ENCODE results near the gene CLEC1A. TPM values are rescaled to one million over a fixed set of nuclear protein-coding genes. Genes with fewer than 3 reads are reported as not detected.

CLEC1A gene
- total RNA-seq, 1 donor from 2014 or later, result 2.4 TPM

DNA sequence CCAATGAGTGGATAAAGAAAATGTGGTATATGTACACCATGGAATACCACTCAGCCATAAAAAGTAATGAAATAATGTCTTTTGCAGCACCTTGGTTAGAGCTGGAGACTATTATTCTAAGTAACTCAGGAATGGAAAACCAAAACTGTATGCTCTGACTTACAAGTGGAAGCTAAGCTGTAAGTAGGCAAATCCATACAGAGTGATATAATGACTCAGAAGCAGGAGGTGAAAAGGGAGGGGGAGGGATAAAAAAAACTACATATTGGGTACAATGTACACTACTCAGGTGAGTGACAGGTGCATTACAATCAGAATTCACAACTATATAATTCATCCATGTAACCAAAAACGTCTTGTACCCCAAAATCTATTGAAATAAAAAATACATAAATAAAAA, 15.1 kb upstream of the CLEC1A start:
- H3K4me3 ChIP-seq, result no peak overlapping the region
- no peak overlapping the region for H3K27ac ChIP-seq (replicated peaks)
- peaks cover 4% of the 10 kb centered on the region for H3K9me3 ChIP-seq (replicated peaks)
- TF ChIP-seq CTCF (IDR thresholded peaks at IDR 0.05; ENCODE audit: borderline replicate concordance), result no peak
- no peak for DNase-seq
- H3K4me1 ChIP-seq, result no peaks in the 10 kb centered on the region
- no peaks in the 10 kb centered on the region for H3K27me3 ChIP-seq (ENCODE audit: low read depth)
- intact Hi-C loops (cut with micrococcal nuclease), result no loop called here
- H3K36me3 ChIP-seq, result no peaks in the 10 kb centered on the region

DNA sequence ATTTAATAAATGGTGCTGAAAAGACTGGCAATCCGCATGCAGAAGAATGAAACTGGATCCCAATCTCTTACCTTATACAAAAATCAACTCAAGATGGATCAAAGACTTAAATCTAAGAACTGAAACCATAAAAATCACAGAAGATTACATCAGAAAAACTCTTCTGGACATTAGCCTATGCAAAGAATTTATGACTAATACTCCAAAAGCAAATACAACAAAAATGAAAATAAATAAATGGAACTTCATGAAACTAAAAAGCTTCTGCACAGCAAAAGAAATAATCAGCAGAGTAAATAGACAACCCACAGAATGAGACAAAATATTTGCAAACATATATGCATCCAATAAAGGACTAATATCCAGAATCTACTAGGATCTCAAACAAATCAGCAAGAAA, 14.3 kb upstream of the CLEC1A start:
- no peak for TF ChIP-seq CTCF (IDR thresholded peaks at IDR 0.05; ENCODE audit: borderline replicate concordance)
- intact Hi-C loops (cut with micrococcal nuclease), result no loop called here
- Histone ChIP-seq H3K36me3 (no peaks in the 10 kb centered on the region), H3K4me1 (no peaks in the 10 kb centered on the region), H3K27me3 (ENCODE audit: low read depth) (no peaks in the 10 kb centered on the region), H3K27ac (replicated peaks) (no peak overlapping the region), H3K9me3 (replicated peaks) (peaks cover 4% of the 10 kb centered on the region), H3K4me3 (no peak overlapping the region)
- DNase-seq, result no peak

DNA sequence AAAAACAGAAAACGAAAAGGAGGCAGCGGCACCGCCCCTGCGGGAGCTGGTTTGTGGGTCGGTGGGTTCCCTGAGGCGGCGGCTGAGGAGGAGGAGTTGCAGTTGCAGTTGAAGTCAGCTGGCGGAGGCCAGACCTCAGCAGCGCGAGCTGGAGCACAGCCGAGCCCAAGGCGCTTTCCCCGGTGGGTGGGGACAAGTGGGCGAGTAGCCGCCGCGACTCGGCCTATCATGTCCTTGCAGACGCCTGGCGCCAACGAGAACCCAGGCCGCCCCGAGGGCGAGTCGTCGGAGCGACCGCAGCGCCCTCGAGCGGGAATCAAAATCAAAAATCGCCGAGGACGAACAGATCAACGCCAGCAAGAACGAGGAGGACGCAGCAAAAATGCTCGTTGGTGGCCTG, 12.7 kb upstream of the CLEC1A start:
- TF ChIP-seq CTCF (IDR thresholded peaks at IDR 0.05; ENCODE audit: borderline replicate concordance), result no peak
- no peak overlapping the region for H3K4me3 ChIP-seq
- H3K36me3 ChIP-seq, result no peaks in the 10 kb centered on the region
- no peak overlapping the region for H3K27ac ChIP-seq (replicated peaks)
- no peak for DNase-seq
- no peaks in the 10 kb centered on the region for H3K27me3 ChIP-seq (ENCODE audit: low read depth)
- no peaks in the 10 kb centered on the region for H3K4me1 ChIP-seq
- peaks cover 4% of the 10 kb centered on the region for H3K9me3 ChIP-seq (replicated peaks)
- intact Hi-C loops (cut with micrococcal nuclease), result no loop called here

- no peak for DNase-seq
- intact Hi-C loops (cut with micrococcal nuclease), result no loop called here
- no peaks in the 10 kb centered on the region for H3K36me3 ChIP-seq
These were observed 11.6 kb upstream of the CLEC1A start for GRCh38 chr12:10110256-10110844.

DNA sequence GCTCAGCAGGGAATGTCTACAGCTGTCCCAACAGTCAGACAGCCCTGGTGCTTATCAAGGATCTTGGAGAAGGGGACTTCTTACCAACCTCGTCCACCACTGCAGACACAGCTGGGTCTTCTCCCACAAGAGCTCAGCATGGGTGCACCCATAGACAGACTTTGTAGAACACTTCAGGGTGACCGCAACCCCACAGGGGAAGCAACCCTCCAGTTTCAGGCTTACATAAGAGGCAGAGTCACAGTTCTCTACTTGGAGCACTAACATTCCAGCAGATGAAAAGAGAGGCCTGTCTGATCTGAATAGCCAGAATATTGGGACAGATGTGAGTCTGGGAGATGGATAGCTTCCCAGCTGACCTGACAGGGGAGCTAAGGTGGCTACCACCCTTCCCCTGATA, 3.5 kb upstream of the CLEC1A start:
- Histone ChIP-seq H3K9me3 (replicated peaks) (peaks cover 12% of the 10 kb centered on the region), H3K27ac (replicated peaks) (no peak overlapping the region), H3K4me3 (no peak overlapping the region), H3K4me1 (peaks cover 28% of the 10 kb centered on the region), H3K27me3 (ENCODE audit: low read depth) (no peaks in the 10 kb centered on the region), H3K36me3 (no peaks in the 10 kb centered on the region)
- no peak for DNase-seq
- intact Hi-C loops (cut with micrococcal nuclease), result no loop called here
- TF ChIP-seq CTCF (IDR thresholded peaks at IDR 0.05; ENCODE audit: borderline replicate concordance), result no peak

More at GRCh38 chr12:10110256-10110844, 11.6 kb upstream of the CLEC1A start:
- TF ChIP-seq CTCF (IDR thresholded peaks at IDR 0.05; ENCODE audit: borderline replicate concordance), result no peak
- no peaks in the 10 kb centered on the region for H3K4me1 ChIP-seq
- H3K27me3 ChIP-seq (ENCODE audit: low read depth), result no peaks in the 10 kb centered on the region
- peaks cover 4% of the 10 kb centered on the region for H3K9me3 ChIP-seq (replicated peaks)
- no peak overlapping the region for H3K27ac ChIP-seq (replicated peaks)
- no peak overlapping the region for H3K4me3 ChIP-seq
